ENCODE measurements around the gene HDHD3. TPM values are rescaled to one million over a fixed set of nuclear protein-coding genes. Genes with fewer than 3 reads are reported as not detected.
"Not testable (repeated sequence)": the region's sequence is repeated elsewhere in the genome, so short reads cannot be mapped to it uniquely, and the experiment has no call there.

HDHD3 gene
- total and polyA plus RNA-seq, 8 donors = 18.8 to 80.6 (median 27.4) TPM

GRCh38 chr9:113406873-113407511 lies 30.2 kb upstream of the HDHD3 start:
- peak overlapping the region in 2 of 4 donors; percentile 34 to 41 for H3K27ac ChIP-seq
- intact Hi-C loops (cut with DNase I) = loop anchor here in 2 of 3 donors (5.0 to 10.0 kb wide), 2 partner anchors 100 to 102 kb away; partner anchors contain the start of gene RNF183 (in 1 of the 2)
- WGBS, 2 donors = 16 to 18% methylated on average over 7 of the region's 7 CpGs
- not testable (repeated sequence) for H3K4me3 ChIP-seq, FAIRE-seq, H3K27me3 ChIP-seq, H3K9me3 ChIP-seq, H3K36me3 ChIP-seq
- peak; percentile 47 to 83 (median 71) for TF ChIP-seq CTCF (IDR thresholded peaks at IDR 0.05)
- DNase-seq = peak in 2 of 6 donors; percentile 66 to 77
- H3K4me1 ChIP-seq = peaks cover 5 to 13% (median 10%) of the 10 kb centered on the region in 3 donors
- peak in 3 of 4 donors; percentile 21 to 35 (median 31) for ATAC-seq

GRCh38 chr9:113406353-113406752 lies 29.6 kb upstream of the HDHD3 start:
- H3K4me3 ChIP-seq, H3K9me3 ChIP-seq, ATAC-seq, FAIRE-seq, H3K27me3 ChIP-seq, H3K36me3 ChIP-seq, DNase-seq: not testable (repeated sequence)
- intact Hi-C loops (cut with DNase I) = loop anchor here in 2 of 3 donors (5.0 to 10.0 kb wide), 2 partner anchors 99 to 102 kb away; partner anchors contain the start of gene RNF183 (in 1 of the 2)
- WGBS, 2 donors = 73 to 84% methylated on average over 9 of the region's 9 CpGs
- peak overlapping the region in 2 of 4 donors; percentile 34 to 41 for H3K27ac ChIP-seq
- H3K4me1 ChIP-seq = peaks cover 7 to 13% (median 9%) of the 10 kb centered on the region in 3 donors

GRCh38 chr9:113403646-113404045 lies 26.9 kb upstream of the HDHD3 start:
- Histone ChIP-seq H3K9me3 (no peaks in the 10 kb centered on the region), H3K36me3 (peaks cover 0 to 4% (median 3%) of the 10 kb centered on the region in 3 donors), H3K27ac (no peak overlapping the region), H3K27me3 (no peaks in the 10 kb centered on the region), H3K4me1 (peaks cover 16 to 17% (median 17%) of the 10 kb centered on the region in 3 donors), H3K4me3 (no peak overlapping the region)
- ATAC-seq (no peak), FAIRE-seq (no peak), DNase-seq (no peak)
- WGBS, 2 donors = 44 to 61% methylated on average over 2 of the region's 2 CpGs
- no peak for TF ChIP-seq CTCF (IDR thresholded peaks at IDR 0.05)
- intact Hi-C loops (cut with DNase I) = loop anchor here in 1 of 3 donors (10.0 kb wide), 1 partner anchor 99 kb away; the partner anchor contains the start of gene RNF183

- Histone ChIP-seq H3K4me1 (peaks cover 26 to 34% (median 33%) of the 10 kb centered on the region in 3 donors), H3K36me3 (no peaks in the 10 kb centered on the region), H3K27me3 (no peaks in the 10 kb centered on the region), H3K4me3 (peak within 1 kb of the TSS; percentile 59 to 79 (median 76)), H3K27ac (peak within 1 kb of the TSS; percentile 58 to 78 (median 64)), H3K9me3 (no peaks in the 10 kb centered on the region)
- intact Hi-C loops (cut with DNase I) = loop anchor here in 1 of 3 donors (10.0 kb wide), 1 partner anchor 96 kb away; the partner anchor contains the start of gene RNF183
- DNase-seq (peak; percentile 99 to 100 (median 100)), FAIRE-seq (peak; percentile 78), ATAC-seq (peak; percentile 95 to 99 (median 97))
- 1 to 2% methylated on average over 45 to 50 of the region's 50 CpGs for WGBS, 2 donors
- TF ChIP-seq CTCF (IDR thresholded peaks at IDR 0.05) = peak; percentile 93 to 97 (median 96)
Observed at GRCh38 chr9:113401027-113401792, 24.4 kb upstream of the HDHD3 start, which contains the start of gene ALAD. TSS of gene ALAD (minus strand) at chr9:113401284. CDS start at chr9:113393559, 7,725 bp downstream.

- H3K27me3 ChIP-seq = no peaks in the 10 kb centered on the region
- WGBS, 2 donors = 20 to 26% methylated on average over 3 of the region's 3 CpGs
- intact Hi-C loops (cut with DNase I) = loop anchor here in 2 of 3 donors (10.0 kb wide), 2 partner anchors 55 to 95 kb away; partner anchors contain the start of genes BSPRY (in 2 of the 2), WDR31 (in 2 of the 2) and RNF183 (in 1 of the 2)
- H3K36me3 ChIP-seq = no peaks in the 10 kb centered on the region
- peaks cover 34 to 44% (median 39%) of the 10 kb centered on the region in 3 donors for H3K4me1 ChIP-seq
- ATAC-seq (no peak), DNase-seq (peak in 2 of 6 donors; percentile 19 to 33), FAIRE-seq (no peak)
- H3K27ac ChIP-seq = peak overlapping the region; percentile 16 to 78 (median 64)
- TF ChIP-seq CTCF (IDR thresholded peaks at IDR 0.05) = no peak
- H3K4me3 ChIP-seq = peak overlapping the region in 3 of 4 donors; percentile 59 to 78 (median 73)
- no peaks in the 10 kb centered on the region for H3K9me3 ChIP-seq
Observed at GRCh38 chr9:113399646-113400200, 22.9 kb upstream of the HDHD3 start.

All from pancreas (tissue), 10 donors.